NCI-H2171 treated with DMSO at 0.1 percent for 48 hours (cell line): ENCODE results near the gene IGF1R.
A peak's percentile ranks its signal among the peaks of the same experiment; 100 is the strongest.

Experiments used
- DNase-seq: peaks from one replicate; lab custom pipeline; 2025; lab: John Stamatoyannopoulos, UW

IGF1R gene

DNA sequence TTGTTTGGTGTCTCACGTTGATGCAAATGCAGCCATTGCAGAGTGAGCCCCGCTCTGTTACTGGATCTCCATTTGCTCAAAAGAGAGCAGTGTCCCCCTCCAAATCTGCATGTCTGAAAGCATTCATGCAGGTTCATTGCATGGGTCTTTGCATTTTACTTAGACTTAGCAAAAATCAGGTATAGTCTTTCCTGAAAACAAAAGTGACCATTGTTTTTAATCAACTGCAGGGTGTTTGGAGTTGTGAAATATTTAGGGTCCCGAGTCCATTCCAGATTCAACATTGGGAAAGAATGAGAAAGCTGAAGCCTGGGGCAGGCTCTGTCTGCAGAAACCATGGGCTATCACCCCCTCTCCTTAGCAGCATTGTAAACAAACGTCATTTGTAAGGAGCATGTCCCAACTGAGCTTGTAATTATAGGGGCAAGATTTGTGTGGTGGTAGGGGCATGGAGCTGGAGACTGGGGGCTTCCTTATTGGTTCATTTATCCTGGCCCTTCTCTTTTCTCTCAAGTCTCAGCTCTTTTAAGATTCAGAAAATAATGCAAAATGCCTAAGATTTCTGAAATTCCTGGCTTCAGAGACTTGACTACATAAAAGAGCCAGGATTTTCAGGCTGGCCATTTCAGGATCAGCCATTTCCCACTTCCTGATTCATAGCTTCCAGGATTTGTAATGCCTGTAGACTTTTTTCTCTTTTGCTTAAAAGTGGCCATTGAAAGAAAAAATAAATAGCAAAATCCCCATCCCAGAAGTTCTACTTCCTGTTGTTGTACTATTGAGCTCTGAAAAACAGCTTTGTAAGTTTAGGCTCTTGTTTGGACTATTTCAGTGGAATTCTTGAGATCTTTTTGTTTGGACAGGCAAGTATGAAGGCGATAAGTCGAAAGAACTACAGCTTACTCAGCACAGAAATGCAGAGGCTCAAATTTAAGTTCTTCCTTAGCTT, 23.0 kb downstream of the IGF1R start:
- no peak for DNase-seq

DNA sequence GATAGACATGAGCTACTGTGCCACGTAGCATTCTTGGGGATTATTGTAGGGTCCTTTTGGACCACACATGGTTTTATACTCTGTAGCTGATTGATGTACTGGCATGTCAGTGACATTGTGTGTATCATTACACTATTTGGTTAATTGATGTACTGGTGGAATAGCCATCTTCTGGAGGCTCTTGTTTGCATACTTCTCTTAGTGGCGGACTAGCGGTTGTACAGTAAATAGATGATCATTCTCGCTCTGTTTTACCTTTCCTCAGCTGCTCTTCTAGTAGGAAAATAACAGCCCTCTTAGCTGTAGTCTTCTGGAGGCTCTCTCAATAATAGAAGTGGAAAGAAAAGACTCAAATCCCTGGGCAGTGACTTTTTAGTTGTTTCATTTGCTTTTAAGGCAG, 24.8 kb downstream of the IGF1R start:
- DNase-seq = no peak

DNA sequence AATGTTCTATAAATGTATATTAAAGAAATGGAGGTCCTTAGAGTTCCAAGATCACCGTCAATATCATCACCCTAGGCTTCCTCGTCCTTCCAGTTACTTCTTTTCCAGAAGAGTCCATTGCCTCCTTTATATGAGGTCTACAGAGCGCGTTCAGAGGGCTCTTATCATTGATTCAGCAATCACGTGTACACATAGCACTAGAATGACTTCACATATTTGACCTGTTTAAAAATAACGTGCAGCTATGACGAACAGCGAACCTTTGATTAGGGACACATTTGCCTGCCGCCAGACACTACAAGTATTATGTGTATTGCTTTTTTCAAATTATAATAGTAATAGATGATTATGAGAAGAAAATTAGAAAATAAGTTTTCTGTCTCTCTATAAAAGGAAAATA, 26.0 kb downstream of the IGF1R start:
- no peak for DNase-seq

DNA sequence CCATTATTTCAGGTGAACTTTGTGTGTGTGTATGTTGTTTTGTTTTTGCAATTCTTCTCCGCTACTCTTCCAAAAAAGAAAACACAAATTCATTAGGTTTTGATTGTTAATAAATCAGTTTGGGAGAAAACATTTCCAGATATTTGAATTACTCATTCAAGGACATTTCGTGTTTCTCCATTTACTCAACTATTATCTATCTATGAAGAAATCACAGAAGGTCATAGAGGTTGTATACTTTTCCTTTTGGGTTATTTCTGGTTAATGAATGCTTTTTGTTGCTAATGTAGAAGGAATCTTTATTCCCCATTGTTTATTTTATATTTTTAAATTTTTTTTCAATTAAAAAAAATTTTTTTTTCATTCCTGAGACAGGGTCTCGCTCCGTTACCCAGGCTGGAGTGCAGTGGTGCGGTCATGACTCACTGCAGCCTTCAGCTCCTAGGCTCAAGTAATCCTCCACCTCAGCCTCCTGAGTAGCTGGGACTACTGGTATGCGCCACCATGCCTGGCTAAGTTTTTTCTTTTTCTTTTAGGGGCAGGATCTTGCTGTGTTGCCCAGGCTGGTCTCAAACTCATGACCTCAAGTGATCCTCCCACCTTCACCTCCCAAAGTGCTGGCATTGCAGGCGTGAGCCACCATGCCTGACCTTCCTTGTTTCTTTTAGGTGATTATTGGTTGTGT, 28.4 kb downstream of the IGF1R start:
- DNase-seq = no peak

DNA sequence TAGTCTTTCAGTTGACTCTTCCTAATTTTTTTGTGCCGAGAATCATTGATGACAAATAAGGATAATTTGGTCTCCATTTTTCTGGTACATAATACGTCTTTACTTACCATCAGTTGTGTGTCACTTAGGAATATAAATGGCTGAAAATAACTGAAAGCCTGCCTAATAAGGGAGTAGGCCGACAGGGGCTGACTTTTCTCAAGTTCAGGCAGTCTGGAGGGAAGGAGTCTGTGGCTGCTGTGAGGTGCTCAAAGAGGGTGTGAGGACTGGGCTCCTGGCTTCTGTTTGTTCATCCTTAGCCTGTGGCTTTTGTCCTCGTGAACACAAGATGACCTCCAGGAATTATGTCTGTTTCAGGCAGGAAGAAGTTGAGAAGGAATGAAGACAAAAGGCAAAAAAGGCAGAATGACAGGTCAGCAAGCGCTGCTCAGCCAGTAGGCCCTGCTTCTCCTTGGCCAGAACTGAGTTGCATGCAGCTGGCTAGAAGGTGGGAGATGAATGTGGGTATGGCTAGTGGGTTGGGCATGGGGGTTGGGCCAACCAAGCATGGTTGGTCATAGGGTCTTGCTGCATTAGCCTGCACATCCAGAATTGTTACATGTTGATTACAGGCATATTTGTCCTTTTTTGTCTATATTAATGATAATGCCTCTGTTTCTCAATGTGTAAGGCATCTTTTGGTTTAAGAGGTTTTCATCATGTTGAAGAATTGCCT, 29.2 kb downstream of the IGF1R start:
- no peak for DNase-seq

DNA sequence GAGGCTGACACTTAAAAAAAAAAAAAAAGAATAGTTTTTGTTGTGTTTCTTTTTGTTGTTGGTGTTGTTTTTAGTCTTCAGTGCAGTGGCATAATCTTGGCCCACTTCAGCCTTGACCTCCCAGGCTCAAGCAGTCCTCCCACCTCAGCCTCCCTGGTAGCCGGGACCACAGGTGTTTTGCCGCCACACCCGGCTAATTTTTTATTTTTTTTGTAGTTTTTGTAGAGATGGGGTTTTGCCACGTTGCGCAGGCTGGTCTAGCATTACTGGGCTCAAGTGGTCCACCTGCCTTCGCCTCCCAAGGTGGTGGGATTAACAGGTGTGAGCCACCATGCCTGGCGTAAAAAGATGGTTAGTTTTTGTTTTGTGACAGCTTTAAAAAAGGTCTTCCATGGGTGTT, 30.1 kb downstream of the IGF1R start:
- no peak for DNase-seq

DNA sequence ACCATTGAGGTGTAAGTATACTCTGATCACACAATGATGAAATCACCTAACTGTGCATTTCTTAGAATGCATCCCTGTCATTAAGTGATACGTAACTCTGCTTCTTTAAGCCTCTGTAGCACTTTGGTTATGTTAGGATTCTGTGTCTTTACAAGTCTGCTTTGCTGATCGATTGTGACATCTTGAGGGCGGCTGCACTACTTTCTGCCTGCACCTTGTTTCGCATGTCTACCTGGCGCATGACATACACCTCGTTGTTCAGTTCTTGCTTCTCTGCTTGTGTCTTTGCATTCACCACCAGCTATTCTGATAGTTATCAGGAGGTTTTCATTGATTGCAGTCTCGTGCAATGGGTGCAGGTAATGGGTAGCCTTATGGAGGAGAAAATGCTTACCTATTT, 32.7 kb downstream of the IGF1R start:
- DNase-seq = no peak

DNA sequence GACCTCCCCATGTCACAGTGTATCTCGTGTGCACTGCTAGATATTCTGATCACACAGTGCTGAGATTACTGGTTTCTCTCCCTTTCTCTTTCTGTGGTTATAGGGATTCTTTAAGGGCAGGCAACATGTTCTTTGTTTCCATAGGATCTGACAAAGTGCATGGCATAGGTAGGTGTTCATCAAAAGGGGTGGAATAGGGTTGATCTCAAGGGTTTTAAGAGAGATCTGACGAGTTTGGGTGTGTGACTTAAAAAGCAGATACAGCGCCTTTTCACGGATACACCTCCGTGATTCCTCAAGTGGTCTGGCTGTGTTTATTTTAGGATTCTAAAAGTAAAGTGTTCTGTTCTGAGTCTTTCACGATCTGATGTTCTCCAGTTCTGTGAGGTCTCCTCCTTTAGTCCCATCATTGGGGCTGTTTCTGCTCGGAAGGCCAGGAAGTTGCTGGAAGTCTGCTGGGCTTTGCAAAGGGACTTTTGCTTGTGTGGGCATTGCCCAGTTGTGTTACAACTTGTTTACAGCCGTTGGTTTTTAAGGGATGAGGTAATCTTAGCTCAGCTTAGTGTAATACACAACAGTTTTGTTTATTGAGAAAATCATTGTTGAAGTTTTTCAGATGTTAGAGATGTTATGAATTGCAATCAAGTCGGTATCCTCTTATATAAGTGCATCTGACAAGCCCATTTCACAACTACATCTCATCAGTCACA, 34.8 kb downstream of the IGF1R start:
- DNase-seq = no peak

DNA sequence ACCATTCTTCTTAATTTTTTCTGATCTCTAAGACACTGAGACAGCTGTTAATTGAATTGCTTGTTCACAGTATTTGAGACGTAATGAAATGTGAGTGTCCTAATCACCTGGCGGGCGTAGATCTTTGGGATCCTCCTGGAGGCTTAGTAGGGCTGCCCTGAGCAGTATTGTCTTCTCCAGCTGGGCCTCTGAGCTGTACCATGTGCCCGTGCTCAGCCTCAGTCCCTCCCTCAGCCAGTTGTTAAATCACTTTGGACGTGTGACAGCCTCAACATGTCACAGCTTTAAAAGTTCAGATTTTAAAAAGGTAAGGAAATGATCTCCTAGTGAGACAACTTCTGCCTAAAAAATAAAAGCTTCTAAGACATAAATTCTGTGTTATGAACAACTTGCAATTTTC, 35.5 kb downstream of the IGF1R start:
- DNase-seq = peak; percentile 33

DNA sequence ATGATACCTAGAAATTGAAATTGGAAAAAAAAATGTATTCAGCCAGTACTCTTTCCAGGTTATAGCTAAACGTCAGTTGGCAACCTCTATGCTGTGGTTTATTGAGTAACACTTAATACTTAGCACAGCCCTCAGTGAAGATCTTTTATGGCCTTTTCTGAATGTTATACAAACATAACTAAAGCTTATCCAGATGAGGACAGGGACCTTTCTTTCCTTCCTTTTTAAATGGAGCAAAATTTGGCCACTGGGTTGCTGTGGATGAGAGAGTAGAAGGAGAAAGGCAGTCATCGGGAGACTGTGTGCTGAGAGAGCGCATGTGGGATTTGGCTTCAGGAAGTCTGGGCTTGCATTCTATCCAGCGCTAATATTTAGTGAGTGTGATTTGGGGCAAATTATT, 36.1 kb downstream of the IGF1R start:
- DNase-seq = no peak

DNA sequence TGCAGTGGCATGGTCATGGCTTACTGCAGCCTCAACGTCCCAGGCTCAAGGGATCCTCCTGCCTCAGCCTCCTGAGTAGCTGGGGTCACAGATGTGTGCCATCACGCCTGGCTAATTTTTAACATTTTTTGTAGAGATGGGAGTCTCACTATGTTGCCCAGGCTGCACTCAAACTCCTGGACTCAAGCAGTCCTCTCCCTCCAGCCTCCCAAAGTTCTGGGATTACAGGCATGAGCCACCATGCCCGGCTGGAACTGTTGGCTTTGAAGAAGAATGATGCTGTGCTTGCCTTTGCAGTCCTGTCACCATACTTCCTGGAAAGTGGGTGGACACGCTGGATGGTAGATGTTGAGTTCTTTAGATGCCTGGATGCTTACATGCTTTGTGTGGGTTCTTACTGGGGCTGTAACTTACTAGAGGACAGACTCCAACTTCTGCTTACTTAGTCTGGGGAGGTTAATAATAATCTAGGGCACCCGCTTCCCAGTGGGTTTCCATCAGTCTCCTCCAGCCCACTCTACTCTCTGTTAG, 36.7 kb downstream of the IGF1R start:
- no peak for DNase-seq

DNA sequence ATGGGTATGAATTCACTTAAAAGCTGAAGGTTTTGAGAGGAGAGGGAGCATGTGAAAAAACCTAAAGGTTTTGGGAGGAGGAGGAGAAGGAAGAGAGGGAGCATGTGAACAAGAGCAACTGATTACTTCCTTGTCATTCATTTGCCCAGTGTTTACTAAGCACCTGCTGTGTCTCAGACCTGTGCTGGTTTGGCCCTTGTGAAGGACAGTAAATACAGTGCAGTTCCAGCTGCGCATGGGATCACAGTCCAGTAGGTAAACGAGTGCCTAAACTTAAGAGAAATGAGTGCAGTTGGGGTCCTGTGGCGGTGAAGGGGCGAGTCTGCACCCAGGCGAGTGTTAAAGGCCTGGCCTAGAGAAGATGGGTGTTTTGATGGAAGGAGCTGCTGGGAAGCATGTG, 38.6 kb downstream of the IGF1R start:
- no peak for DNase-seq

DNA sequence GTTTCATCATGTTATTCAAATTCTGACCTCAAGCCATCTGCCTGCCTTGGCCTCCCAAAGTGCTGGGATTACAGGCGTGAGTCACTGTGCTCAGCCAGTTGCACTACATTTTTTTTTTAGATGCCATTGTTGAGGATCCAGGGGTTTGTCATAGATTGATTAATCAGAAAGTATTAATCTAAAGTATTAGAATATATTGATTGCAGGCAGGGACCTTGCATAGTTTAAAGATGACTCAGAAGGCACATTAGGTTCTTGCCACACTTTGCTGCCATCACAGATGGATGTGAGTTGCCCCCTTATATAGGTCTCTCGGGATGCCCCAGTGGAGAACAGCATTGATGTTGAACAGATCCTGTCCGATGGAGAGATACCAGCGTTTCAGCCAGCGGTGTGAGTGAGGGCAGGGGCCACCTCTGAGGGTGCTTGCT, 41.1 kb downstream of the IGF1R start:
- DNase-seq = peak; percentile 34

DNA sequence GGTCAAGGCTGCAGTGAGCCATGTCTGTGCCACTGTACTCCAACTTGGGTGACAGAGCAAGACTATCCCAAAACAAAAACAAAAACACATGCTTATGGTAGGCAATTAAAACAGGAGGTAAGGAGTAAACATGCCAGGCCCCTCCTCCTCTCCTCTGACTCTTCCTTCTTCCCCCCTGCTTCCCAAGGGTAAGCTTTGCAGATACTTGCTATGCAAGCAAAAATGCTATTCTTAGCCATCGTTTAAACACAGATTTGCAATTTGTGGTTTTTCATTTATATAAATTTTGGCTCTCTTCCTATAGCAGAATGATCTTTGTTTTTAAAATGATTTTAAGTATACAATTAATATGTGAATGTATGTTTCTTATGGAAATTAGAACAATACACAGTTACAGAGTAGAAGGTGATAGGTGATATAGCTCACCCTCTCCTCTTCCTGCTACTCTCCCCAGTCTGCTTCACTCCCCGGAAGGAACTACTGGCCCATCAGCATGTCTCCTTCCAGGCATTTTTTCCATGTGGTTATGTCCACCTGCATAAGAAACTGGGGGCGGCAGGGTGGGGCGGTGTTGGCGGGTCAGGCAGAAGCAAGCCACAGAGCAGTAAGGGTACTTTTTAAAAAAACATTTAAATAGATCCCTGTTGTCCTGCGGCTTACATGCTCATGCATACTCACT, 42.1 kb downstream of the IGF1R start:
- DNase-seq = no peak

DNA sequence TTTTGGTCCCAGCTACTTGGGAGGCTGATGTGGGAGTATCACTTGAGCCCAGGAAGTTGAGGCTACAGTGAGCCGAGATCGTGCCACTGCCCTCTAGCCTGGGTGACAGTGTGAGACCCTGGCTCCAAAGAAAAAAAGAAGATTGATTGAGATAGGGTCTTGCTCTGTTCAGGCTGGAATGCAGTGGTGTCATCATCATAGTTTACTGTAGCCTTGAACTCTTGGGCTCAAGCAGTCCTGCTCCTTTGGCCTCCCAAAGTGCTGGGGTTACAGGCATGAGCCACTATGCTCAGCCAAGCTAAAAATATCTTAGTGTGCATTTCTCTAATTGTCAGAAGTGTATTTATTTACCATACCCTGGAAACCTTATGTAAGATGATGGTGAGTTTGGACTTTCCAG, 43.9 kb downstream of the IGF1R start:
- no peak for DNase-seq

DNA sequence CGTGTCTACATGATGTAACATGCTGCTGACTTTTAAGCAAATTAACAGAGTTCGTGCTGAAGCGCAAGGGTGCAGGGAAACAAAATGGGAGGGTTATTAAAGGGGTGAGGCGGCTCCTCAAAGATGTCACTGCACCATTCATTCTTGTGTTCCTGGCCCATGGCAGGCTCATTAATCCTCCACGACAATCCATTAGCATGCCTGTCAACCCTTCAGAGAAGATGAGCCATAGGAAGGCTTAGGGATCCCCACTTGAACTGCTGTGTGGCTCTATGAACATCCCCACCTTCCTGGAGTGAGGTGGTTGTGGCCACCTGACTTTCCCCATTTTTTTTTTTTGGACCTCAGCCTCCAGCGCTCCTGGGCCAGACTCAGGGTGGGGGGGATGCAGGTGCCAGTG, 45.8 kb downstream of the IGF1R start:
- DNase-seq = no peak

DNA sequence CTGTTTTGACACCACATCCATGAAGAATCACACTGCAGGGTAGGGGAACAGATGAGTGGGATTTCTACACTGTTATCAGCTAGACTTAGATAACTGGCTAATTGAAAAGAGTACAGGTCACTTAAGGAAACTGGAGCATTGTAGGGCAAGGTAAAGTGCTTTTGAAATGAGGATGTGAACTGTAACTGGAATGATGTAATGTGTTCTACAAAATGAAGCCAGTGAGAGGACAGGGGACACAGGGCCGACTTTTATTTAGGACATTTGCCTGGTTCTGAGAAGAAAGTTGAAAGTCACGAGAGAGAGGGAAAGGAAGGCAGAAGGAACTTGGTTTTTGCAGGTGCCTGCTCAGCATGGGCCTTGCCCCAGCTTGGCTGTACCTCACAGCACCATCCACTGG, 50.5 kb downstream of the IGF1R start:
- DNase-seq = no peak

DNA sequence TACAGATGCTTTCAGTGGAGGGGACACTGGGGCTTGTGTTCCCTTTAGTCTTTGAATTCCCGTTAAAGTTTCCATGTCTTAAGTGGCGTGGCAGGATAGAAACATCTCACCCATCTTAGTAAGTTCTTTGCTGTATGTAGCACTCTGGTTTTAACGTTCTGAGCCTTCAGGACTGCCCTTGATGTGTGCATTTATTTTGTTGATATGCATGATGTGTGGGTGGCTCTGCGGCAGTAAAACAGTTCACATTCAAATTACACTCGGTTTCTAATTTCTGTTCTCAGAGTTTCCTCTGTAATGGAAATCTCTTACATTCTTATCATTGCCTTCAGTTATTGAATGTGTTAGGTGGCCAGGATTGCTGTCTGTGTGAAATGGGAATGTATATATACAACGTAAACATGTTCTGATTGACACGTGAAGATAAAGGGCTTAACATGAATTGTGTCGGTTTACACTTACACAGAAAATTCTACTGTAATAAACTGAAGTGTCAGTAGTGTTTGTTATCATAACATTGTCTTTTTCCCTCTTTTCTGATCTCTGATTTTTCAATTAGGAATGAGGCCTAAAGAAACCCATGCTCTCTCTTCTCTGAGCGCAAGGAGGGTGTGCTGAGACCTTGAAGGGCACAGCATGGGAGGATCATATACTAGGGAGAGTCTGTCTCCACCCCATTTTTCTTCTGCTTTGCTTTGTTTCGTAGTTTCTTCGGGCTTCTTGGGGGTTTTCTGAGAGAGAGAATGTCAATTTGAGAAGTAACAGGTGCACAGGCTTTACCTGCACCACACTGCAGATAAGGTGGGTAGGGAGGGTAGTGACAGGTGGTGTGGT, 51.5 kb downstream of the IGF1R start:
- DNase-seq = peak; percentile 91

DNA sequence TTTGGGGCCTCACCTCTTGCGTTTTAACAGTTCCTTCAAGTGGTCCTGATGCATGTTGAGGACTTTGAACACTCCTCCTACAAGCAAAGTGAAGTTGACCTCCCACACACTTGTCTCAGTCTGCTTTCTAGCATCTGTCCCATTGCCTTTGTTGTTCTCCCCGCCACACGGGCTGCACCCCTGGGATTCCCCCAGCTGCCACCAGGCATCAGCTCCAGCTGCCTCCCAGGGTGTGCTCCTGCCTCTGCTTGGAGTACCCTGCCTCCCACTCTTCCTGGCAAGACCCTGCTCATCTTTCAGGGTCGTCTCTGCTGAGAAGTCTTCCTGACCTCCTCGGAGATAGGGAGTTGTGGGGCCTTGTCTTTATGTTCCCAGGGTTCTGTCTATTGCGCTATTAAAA, 52.2 kb downstream of the IGF1R start:
- DNase-seq = peak; percentile 96

DNA sequence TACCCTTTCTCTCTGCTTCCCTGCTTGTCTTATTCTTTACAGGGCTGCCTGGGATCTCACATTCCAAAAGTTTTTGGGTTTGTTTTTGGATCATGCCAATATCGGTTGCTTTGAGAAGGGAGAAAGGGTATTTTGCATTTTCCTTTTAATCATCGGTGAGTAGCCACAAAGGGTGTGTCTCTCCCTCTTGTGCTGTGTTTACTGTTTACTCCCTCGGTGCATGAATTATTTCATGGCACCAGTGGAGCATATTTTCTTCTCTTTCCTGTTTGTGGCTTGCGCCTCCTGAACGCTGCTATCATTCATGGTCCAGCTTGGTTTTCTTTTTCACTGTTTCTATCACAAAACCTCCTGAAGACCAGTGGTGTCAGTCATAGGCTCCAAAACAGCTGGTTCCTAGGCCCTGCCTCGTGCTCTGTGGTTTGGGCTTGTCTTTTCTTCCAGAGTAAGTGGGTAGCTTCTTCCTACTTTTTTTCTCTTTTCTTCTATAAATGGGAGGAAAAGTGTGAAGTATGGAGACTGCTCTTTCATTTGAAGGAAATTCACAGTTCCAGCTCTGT, 54.9 kb downstream of the IGF1R start:
- DNase-seq = no peak
